ENCODE results near the gene TIE1. TPM values are rescaled to one million over a fixed set of nuclear protein-coding genes. Genes with fewer than 3 reads are reported as not detected.
A peak's percentile ranks its signal among the peaks of the same experiment; 100 is the strongest.

Gene TIE1
- total and polyA plus RNA-seq, 2 of the 13 experiments (the other 11 are each of a cell fraction or from before 2014, with no cell fraction given): 0.58 to 0.84 TPM

DNA sequence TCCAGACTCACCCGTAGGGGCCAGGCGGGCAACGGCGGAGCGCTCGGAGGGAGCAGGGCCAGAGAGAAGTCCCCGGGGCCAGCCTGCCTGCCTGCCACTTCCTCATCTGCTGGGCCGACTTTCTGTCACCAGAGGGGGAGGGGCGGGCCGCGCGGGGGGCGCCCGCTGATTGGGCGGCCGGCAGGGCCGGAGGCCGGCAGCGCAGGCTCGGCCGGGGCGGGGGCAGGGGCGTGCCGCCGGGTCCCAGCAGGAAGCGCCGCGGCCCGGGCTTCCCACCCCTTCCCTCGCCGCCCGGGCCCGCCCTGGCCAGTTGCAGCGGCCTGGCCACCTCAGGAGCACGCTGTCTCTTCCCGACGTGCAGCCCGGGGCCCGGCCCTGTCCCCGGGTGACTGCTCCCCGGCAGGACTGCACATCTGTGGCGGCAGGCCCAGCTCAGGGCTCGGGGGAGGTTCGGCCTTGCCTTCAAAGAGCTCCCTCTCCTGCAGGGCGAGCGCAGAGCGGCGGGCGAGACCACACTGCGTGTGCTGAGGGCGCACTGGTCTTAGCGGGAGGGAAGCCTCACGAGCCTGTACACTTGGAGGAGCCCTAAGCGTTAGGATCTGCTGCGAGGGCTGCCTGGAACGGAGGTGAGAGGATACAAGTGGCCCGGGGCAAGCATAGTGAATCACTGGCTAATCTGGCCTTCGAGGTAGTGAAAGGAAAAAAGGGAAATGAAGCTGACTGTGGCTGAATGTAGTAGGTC is 67.3 kb downstream of the TIE1 start, which contains the start of gene ELOVL1 (continued):
- TF ChIP-seq, protein P1, sequence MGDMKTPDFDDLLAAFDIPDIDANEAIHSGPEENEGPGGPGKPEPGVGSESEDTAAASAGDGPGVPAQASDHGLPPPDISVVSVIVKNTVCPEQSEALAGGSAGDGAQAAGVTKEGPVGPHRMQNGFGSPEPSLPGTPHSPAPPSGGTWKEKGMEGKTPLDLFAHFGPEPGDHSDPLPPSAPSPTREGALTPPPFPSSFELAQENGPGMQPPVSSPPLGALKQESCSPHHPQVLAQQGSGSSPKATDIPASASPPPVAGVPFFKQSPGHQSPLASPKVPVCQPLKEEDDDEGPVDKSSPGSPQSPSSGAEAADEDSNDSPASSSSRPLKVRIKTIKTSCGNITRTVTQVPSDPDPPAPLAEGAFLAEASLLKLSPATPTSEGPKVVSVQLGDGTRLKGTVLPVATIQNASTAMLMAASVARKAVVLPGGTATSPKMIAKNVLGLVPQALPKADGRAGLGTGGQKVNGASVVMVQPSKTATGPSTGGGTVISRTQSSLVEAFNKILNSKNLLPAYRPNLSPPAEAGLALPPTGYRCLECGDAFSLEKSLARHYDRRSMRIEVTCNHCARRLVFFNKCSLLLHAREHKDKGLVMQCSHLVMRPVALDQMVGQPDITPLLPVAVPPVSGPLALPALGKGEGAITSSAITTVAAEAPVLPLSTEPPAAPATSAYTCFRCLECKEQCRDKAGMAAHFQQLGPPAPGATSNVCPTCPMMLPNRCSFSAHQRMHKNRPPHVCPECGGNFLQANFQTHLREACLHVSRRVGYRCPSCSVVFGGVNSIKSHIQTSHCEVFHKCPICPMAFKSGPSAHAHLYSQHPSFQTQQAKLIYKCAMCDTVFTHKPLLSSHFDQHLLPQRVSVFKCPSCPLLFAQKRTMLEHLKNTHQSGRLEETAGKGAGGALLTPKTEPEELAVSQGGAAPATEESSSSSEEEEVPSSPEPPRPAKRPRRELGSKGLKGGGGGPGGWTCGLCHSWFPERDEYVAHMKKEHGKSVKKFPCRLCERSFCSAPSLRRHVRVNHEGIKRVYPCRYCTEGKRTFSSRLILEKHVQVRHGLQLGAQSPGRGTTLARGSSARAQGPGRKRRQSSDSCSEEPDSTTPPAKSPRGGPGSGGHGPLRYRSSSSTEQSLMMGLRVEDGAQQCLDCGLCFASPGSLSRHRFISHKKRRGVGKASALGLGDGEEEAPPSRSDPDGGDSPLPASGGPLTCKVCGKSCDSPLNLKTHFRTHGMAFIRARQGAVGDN (CRISPR knock-in tag; IDR thresholded peaks at IDR 0.05): peak; percentile 98
- TF ChIP-seq ZNF230 (CRISPR knock-in tag; IDR thresholded peaks at IDR 0.05): peak; percentile 95
- TF ChIP-seq TP53 (CRISPR knock-in tag; conservative IDR thresholded peaks at IDR 0.05): no peak
- peak; percentile 80 for TF ChIP-seq KDM3A (CRISPR knock-in tag; IDR thresholded peaks at IDR 0.05; ENCODE audit: low read depth)
- peak; percentile 68; the same call in 1 of the 2 replicates for TF ChIP-seq SMAD9 (CRISPR knock-in tag; IDR thresholded peaks at IDR 0.05)
- TF ChIP-seq RXRA (CRISPR knock-in tag; IDR thresholded peaks at IDR 0.05): peak; percentile 83
- TF ChIP-seq, protein P2, sequence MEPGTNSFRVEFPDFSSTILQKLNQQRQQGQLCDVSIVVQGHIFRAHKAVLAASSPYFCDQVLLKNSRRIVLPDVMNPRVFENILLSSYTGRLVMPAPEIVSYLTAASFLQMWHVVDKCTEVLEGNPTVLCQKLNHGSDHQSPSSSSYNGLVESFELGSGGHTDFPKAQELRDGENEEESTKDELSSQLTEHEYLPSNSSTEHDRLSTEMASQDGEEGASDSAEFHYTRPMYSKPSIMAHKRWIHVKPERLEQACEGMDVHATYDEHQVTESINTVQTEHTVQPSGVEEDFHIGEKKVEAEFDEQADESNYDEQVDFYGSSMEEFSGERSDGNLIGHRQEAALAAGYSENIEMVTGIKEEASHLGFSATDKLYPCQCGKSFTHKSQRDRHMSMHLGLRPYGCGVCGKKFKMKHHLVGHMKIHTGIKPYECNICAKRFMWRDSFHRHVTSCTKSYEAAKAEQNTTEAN (CRISPR knock-in tag; conservative IDR thresholded peaks at IDR 0.05): peak; percentile 77; the same call in 1 of the 2 replicates
- TF ChIP-seq SIN3A (IDR thresholded peaks at IDR 0.05; ENCODE audit: borderline replicate concordance, low read depth, low read length): peak; percentile 88; the same call in 1 of the 2 replicates
- no peak for TF ChIP-seq GTF2F1 (IDR thresholded peaks at IDR 0.05; ENCODE audit: low read length)
- no peak for TF ChIP-seq ZNF180 (CRISPR knock-in tag; IDR thresholded peaks at IDR 0.05; ENCODE audit: borderline replicate concordance, low read depth)
- TF ChIP-seq FOSL2 (CRISPR knock-in tag; IDR thresholded peaks at IDR 0.05): 0 out of 2 replicates have a peak, but pooled peaks have one; percentile 28
- TF ChIP-seq ZNF549 (CRISPR knock-in tag; IDR thresholded peaks at IDR 0.05): no peak
- TF ChIP-seq ZMYM3 (CRISPR knock-in tag; IDR thresholded peaks at IDR 0.05): 0 out of 2 replicates have a peak, but pooled peaks have one; percentile 15
- peak; percentile 86; the same call in 1 of the 2 replicates for TF ChIP-seq ZNF124 (CRISPR knock-in tag; IDR thresholded peaks at IDR 0.05)
- no peak for TF ChIP-seq ZNF83 (CRISPR knock-in tag; IDR thresholded peaks at IDR 0.05; ENCODE audit: borderline replicate concordance)
- TF ChIP-seq ZNF430 (CRISPR knock-in tag; IDR thresholded peaks at IDR 0.05): peak; percentile 90
- peak; percentile 89; the same call in 1 of the 2 replicates for TF ChIP-seq MYC (CRISPR knock-in tag; IDR thresholded peaks at IDR 0.05; ENCODE audit: borderline replicate concordance)
- no peak for TF ChIP-seq FOXK2 (IDR thresholded peaks at IDR 0.05)
- TF ChIP-seq, protein P3, sequence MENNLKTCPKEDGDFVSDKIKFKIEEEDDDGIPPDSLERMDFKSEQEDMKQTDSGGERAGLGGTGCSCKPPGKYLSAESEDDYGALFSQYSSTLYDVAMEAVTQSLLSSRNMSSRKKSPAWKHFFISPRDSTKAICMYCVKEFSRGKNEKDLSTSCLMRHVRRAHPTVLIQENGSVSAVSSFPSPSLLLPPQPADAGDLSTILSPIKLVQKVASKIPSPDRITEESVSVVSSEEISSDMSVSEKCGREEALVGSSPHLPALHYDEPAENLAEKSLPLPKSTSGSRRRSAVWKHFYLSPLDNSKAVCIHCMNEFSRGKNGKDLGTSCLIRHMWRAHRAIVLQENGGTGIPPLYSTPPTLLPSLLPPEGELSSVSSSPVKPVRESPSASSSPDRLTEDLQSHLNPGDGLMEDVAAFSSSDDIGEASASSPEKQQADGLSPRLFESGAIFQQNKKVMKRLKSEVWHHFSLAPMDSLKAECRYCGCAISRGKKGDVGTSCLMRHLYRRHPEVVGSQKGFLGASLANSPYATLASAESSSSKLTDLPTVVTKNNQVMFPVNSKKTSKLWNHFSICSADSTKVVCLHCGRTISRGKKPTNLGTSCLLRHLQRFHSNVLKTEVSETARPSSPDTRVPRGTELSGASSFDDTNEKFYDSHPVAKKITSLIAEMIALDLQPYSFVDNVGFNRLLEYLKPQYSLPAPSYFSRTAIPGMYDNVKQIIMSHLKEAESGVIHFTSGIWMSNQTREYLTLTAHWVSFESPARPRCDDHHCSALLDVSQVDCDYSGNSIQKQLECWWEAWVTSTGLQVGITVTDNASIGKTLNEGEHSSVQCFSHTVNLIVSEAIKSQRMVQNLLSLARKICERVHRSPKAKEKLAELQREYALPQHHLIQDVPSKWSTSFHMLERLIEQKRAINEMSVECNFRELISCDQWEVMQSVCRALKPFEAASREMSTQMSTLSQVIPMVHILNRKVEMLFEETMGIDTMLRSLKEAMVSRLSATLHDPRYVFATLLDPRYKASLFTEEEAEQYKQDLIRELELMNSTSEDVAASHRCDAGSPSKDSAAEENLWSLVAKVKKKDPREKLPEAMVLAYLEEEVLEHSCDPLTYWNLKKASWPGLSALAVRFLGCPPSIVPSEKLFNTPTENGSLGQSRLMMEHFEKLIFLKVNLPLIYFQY (CRISPR knock-in tag; IDR thresholded peaks at IDR 0.05; ENCODE audit: borderline replicate concordance): peak; percentile 82
- TF ChIP-seq PHF8 (CRISPR knock-in tag; IDR thresholded peaks at IDR 0.05): peak; percentile 97
- 0 out of 2 replicates have a peak, but pooled peaks have one; percentile 56 for TF ChIP-seq ZNF720 (CRISPR knock-in tag; IDR thresholded peaks at IDR 0.05)
- peak; percentile 69 for TF ChIP-seq MEIS2 (CRISPR knock-in tag; IDR thresholded peaks at IDR 0.05)

All from HepG2 (cell line).